Mesenchymal stem cell (in vitro differentiated cells and primary cell): Measurements from ENCODE around the gene SLC35B2.
A peak's percentile ranks its signal among the peaks of the same experiment; 100 is the strongest.

Source experiments
- DNase-seq: peaks from one replicate; pipeline ENCODE4 v3.0.0-alpha.2; 2013
- H2AFZ ChIP-seq: one replicate; pipeline ENCODE4 v1.6.1; 2013; ENCODE audit warnings: low read depth, mild to moderate bottlenecking, control low read depth, inconsistent platforms, low read length, moderate library complexity
- H2AK5ac ChIP-seq: 2 replicates; pipeline ENCODE4 v1.6.1; 2013; ENCODE audit warnings: low read length, moderate library complexity, mild to moderate bottlenecking, inconsistent platforms; ENCODE audit not compliant: severe bottlenecking
- H2BK120ac ChIP-seq: one replicate; pipeline ENCODE4 v1.6.1; 2013; ENCODE audit warnings: low read depth, mild to moderate bottlenecking, inconsistent platforms, low read length, moderate library complexity
- H2BK12ac ChIP-seq, 2 experiments: one replicate each; pipeline ENCODE4 v1.6.1; 2013; ENCODE audit warnings: inconsistent platforms in 2 of 2, low read length in 2 of 2, mild to moderate bottlenecking in 2 of 2, moderate library complexity in 2 of 2, control low read depth in 1 of 2
- H2BK15ac ChIP-seq: one replicate; pipeline ENCODE4 v1.6.1; 2013; ENCODE audit warnings: mild to moderate bottlenecking, low read depth, inconsistent platforms; ENCODE audit not compliant: poor library complexity, severe bottlenecking
- H2BK5ac ChIP-seq: 2 replicates; pipeline ENCODE4 v1.6.1; 2013; ENCODE audit warnings: low read depth, mild to moderate bottlenecking, low read length, control low read depth, inconsistent platforms; ENCODE audit not compliant: poor library complexity, severe bottlenecking
- H3K14ac ChIP-seq, 2 experiments: one replicate each; pipeline ENCODE4 v1.6.1; 2013; ENCODE audit warnings: inconsistent platforms in 2 of 2, low read length in 2 of 2, control low read depth in 1 of 2, mild to moderate bottlenecking in 1 of 2, moderate library complexity in 1 of 2
- H3K18ac ChIP-seq, 2 experiments: one replicate each; pipeline ENCODE4 v1.6.1; 2013; ENCODE audit warnings: inconsistent platforms in 2 of 2, low read length in 2 of 2, control low read depth in 1 of 2, low read depth in 1 of 2, mild to moderate bottlenecking in 1 of 2
- H3K23ac ChIP-seq, 2 experiments: one replicate each; pipeline ENCODE4 v1.6.1; 2013; ENCODE audit warnings: inconsistent platforms in 2 of 2, low read length in 2 of 2, mild to moderate bottlenecking in 2 of 2, moderate library complexity in 2 of 2, control low read depth in 1 of 2
- H3K27ac ChIP-seq: 2 replicates; pipeline ENCODE4 v1.5.1; 2013; ENCODE audit warnings: mild to moderate bottlenecking, moderate library complexity, low read length, control low read depth, inconsistent platforms; ENCODE audit not compliant: poor library complexity, severe bottlenecking
- H3K27me3 ChIP-seq, 2 experiments: 2 replicates each; pipeline versions ENCODE4 v1.6.1 to v1.7.0; 2013; ENCODE audit warnings: low read length in 2 of 2, mild to moderate bottlenecking in 2 of 2, moderate library complexity in 2 of 2, control low read depth in 1 of 2, inconsistent platforms in 1 of 2; ENCODE audit not compliant: control insufficient read depth in 1 of 2, insufficient read depth in 1 of 2
- H3K36me3 ChIP-seq, 2 experiments: 2 replicates each; pipeline versions ENCODE4 v1.6.1 to v1.7.0; 2013; ENCODE audit warnings: low read length in 2 of 2, control low read depth in 1 of 2, inconsistent platforms in 1 of 2, low read depth in 1 of 2, mild to moderate bottlenecking in 1 of 2; ENCODE audit not compliant: insufficient read depth in 2 of 2, control insufficient read depth in 1 of 2
- H3K4ac ChIP-seq, 2 experiments: one replicate each; pipeline ENCODE4 v1.6.1; 2013; ENCODE audit warnings: inconsistent platforms in 2 of 2, low read length in 2 of 2, mild to moderate bottlenecking in 2 of 2, moderate library complexity in 2 of 2, control low read depth in 1 of 2, low read depth in 1 of 2
- H3K4me1 ChIP-seq: 2 replicates; pipeline ENCODE4 v1.6.1; 2013; ENCODE audit warnings: low read depth, low read length, control low read depth; ENCODE audit not compliant: control insufficient read depth, insufficient read depth
- H3K4me2 ChIP-seq: 2 replicates; pipeline ENCODE4 v1.6.1; 2013; ENCODE audit warnings: low read length, mild to moderate bottlenecking, inconsistent platforms; ENCODE audit not compliant: poor library complexity, severe bottlenecking
- H3K4me3 ChIP-seq, 2 experiments: 2 replicates each; pipeline versions ENCODE4 v1.5.1 to v1.7.0; 2013; ENCODE audit warnings: low read length in 2 of 2, mild to moderate bottlenecking in 2 of 2, control low read depth in 1 of 2, low read depth in 1 of 2; ENCODE audit not compliant: insufficient read depth in 1 of 2
- H3K79me1 ChIP-seq: replicated peaks from 2 replicates; pipeline ENCODE4 v1.6.1; 2013; ENCODE audit warnings: mild to moderate bottlenecking, control low read depth, low read length, inconsistent platforms; ENCODE audit not compliant: poor library complexity, severe bottlenecking
- H3K9ac ChIP-seq: 2 replicates; pipeline ENCODE4 v1.7.0; 2013; ENCODE audit warnings: mild to moderate bottlenecking, low read length, moderate library complexity
- H3K9me3 ChIP-seq: 2 replicates; pipeline ENCODE4 v1.7.0; 2013; ENCODE audit warnings: mild to moderate bottlenecking, low read length; ENCODE audit not compliant: control insufficient read depth
- H4K8ac ChIP-seq: one replicate; pipeline ENCODE4 v1.6.1; 2013; ENCODE audit warnings: inconsistent platforms, mild to moderate bottlenecking, low read length, moderate library complexity
- H4K91ac ChIP-seq: one replicate; pipeline ENCODE4 v1.6.1; 2013; ENCODE audit warnings: mild to moderate bottlenecking, low read length, inconsistent platforms
- WGBS: methylation state at CpG from one replicate; pipeline ENCODE4 v1.1.7; 2013; ENCODE audit warnings: mixed read lengths; 5-methylcytosine and 5-hydroxymethylcytosine counted together

SLC35B2 gene

DNA sequence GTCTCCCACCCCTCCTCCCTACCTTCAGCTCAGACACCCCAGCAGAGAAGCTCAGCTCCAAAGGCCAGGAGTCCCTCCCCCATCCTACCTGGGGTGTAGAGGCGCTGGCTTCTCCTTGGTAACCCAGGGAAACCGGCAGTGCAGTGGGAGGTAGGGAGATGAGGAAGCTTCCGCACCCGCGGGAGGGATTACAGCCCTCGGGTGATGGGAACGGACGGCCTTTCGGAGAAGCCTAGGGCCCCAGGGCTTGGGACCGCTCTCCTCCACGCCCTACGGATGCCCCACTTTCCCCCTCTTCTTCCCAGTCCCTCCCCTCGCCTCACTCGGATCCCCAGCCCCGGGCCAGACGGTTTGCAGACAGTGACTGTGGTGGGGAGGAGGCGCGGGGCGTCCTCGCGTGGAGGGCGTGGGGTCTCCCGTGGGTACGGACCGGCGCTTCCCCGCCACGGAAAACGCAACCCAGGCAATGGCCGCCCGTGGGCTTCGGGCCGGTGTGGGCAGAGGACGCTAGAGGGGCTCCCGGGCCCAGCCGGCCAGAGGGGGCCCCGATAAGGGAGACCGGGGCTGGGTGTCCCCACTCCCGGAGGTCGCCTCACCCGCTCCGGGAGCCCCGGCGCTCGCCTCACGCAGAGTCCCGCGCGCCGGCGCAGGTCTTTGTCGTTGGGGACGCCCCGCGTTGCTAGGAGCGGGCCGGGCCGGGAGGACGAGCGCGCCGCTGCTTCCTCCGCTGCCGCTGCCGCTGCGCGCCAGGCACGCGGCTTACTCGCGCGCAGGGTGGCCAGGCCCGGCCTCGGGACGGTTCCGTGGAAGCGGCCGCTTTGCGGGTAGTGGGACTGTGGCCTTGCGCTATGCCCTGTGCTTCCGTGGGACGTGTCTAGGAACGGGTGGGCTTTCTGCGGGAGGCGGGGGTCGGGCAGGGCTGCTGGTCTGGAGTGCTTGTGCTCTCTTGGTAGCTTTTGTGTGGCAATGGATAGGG, 40.0 kb upstream of the SLC35B2 start:
- H3K4ac ChIP-seq = no peak overlapping the region
- WGBS = 1% methylated on average over 71 of the region's 86 CpGs
- H2BK12ac ChIP-seq = no peak overlapping the region
- H3K18ac ChIP-seq = peak overlapping the region in 1 of 2 experiments; percentile 35
- H3K4me1 ChIP-seq = peaks cover 12% of the 10 kb centered on the region
- no peak overlapping the region for H4K91ac ChIP-seq
- H3K4me3 ChIP-seq = peak overlapping the region; percentile 39 to 71
- peak overlapping the region; percentile 73 for H3K4me2 ChIP-seq
- no peak overlapping the region for H3K27ac ChIP-seq
- peaks cover 22 to 23% of the 10 kb centered on the region in 2 experiments for H3K36me3 ChIP-seq
- H3K79me1 ChIP-seq = no peaks in the 10 kb centered on the region
- peak overlapping the region in 1 of 2 experiments; percentile 31 for H3K14ac ChIP-seq
- no peaks in the 10 kb centered on the region for H3K9me3 ChIP-seq
- no peak overlapping the region for H4K8ac ChIP-seq
- H2BK15ac ChIP-seq = no peak overlapping the region
- no peak overlapping the region for H2AK5ac ChIP-seq
- H3K23ac ChIP-seq = peak overlapping the region in 1 of 2 experiments; percentile 86
- H3K9ac ChIP-seq = peak overlapping the region; percentile 57
- DNase-seq = peak; percentile 38
- H2AFZ ChIP-seq = no peak overlapping the region
- H2BK5ac ChIP-seq = no peak overlapping the region
- H3K27me3 ChIP-seq = peaks cover 50 to 66% of the 10 kb centered on the region in 2 experiments
- no peak overlapping the region for H2BK120ac ChIP-seq

DNA sequence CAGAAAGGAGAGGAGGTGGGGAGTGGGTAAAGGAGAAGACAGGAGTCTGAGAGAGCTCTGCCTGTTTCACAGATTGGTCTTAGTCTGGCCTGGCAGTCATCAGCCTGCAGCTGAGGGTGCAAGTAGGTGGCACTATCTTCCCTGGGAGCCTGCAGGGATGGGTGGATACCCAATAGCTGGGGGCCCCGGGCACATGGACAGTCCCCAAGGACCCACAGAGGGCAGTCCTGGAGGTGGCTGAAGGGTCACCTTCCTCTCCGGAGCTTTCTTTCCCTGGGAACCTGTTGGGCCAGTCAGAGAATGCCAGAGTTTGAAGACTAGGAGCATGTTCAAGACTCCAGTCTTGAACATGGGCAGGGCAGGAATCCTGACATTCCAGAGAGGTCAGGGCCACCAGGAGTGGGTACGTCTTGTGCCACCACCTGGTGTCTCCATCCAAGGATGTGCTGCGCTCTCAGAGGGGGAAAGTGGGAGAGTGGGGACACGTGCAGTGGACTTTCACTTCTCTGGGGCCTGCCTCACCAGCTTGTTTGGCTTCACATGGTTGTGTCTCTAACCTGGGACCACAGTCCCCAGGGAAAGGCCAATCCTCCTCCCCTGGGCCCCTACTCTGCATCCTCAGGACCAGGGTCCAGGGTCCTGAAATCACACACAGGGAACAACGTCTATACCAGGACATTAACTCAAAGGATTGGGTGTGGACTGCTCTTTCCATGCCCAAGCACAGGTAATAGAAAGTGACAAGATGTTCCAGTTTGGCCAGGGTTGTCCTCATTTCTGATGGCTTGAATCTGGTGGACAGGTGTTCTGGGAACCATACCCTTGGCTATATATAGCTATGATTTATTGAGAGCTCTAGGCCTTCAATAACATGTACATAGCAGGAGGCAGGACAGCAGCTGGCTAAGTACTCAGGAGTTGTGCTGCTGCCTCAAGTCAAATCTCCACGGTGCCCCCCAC, 37.8 kb upstream of the SLC35B2 start:
- no peak overlapping the region for H3K9ac ChIP-seq
- H3K9me3 ChIP-seq = no peaks in the 10 kb centered on the region
- H3K18ac ChIP-seq = no peak overlapping the region
- H2BK12ac ChIP-seq = no peak overlapping the region
- no peak overlapping the region for H3K4me3 ChIP-seq
- peak overlapping the region in 1 of 2 experiments; percentile 9 for H3K23ac ChIP-seq
- no peak overlapping the region for H4K91ac ChIP-seq
- no peak overlapping the region for H3K14ac ChIP-seq
- no peaks in the 10 kb centered on the region for H3K79me1 ChIP-seq
- peaks cover under 1 to 1% of the 10 kb centered on the region in 2 experiments for H3K36me3 ChIP-seq
- no peak overlapping the region for H3K4ac ChIP-seq
- H2BK5ac ChIP-seq = no peak overlapping the region
- no peak for DNase-seq
- H3K4me1 ChIP-seq = peaks cover 12% of the 10 kb centered on the region
- H3K27ac ChIP-seq = no peak overlapping the region
- H2AK5ac ChIP-seq = no peak overlapping the region
- no peak overlapping the region for H2BK120ac ChIP-seq
- H2BK15ac ChIP-seq = no peak overlapping the region
- H3K27me3 ChIP-seq = peaks cover 70 to 88% of the 10 kb centered on the region in 2 experiments
- H4K8ac ChIP-seq = no peak overlapping the region
- 75% methylated on average over 7 of the region's 7 CpGs for WGBS
- H3K4me2 ChIP-seq = no peak overlapping the region
- no peak overlapping the region for H2AFZ ChIP-seq

DNA sequence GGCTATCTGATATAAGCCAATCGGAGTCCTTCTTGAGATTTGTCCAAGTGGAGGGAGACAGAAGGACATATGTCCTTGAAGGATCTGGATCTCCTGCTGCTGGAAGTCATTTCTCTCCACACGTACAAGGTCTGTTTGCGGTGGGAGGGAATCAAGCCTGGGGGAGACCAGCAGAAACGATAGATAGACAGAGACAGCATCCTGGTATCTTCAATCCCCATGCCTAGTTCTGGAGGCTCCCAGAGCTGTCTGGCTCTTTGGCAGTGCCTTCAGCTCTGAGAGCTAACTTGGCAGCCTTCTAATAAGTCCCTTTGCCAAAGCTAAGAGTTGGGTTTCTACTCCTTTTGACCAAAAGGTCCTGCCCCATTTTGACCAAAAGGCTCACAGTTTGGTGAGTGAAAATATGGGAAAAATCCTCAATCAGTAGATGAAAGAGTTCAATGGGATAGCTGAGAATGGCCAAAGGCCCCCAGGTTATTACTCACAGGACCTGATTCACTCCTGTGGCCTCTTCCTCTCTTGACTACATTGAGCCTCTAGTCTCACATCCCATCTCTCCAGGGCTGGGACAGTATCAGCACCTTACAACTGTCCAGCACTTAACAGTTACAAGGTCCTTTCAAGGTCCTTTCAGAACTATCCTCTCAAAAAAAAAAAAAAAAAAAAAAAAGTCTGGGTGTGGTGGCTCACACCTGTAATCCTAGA, 35.5 kb upstream of the SLC35B2 start:
- Histone ChIP-seq H2BK12ac (no peak overlapping the region), H2AK5ac (no peak overlapping the region), H3K18ac (no peak overlapping the region), H3K79me1 (no peaks in the 10 kb centered on the region), H3K27me3 (peaks cover 70 to 93% of the 10 kb centered on the region in 2 experiments), H3K9me3 (no peaks in the 10 kb centered on the region), H2BK15ac (no peak overlapping the region), H4K91ac (no peak overlapping the region), H3K4ac (no peak overlapping the region), H2BK5ac (no peak overlapping the region), H3K23ac (no peak overlapping the region), H3K9ac (no peak overlapping the region), H2BK120ac (no peak overlapping the region), H3K4me1 (peaks cover 9% of the 10 kb centered on the region), H3K27ac (no peak overlapping the region), H2AFZ (no peak overlapping the region), H3K4me3 (no peak overlapping the region), H3K36me3 (no peaks in the 10 kb centered on the region), H4K8ac (no peak overlapping the region), H3K14ac (no peak overlapping the region), H3K4me2 (no peak overlapping the region)
- WGBS = 94% methylated on average over 4 of the region's 4 CpGs
- DNase-seq = no peak
